KMS-11 (cell line): ENCODE results near the gene NFATC2.

Experiments
- H2AFZ ChIP-seq: fragments of 200-600 bp; sonication (generic); 2 replicates; pipeline ENCODE4 v1.6.1; 2016; ENCODE audit warnings: antibody characterized with exemption, mixed run types, low read depth
- H3K27ac ChIP-seq: fragments of 200-600 bp; sonication (generic); 2 replicates; pipeline ENCODE4 v1.6.1; 2016; ENCODE audit warnings: mild to moderate bottlenecking, mixed run types
- H3K27me3 ChIP-seq: fragments of 200-600 bp; sonication (generic); 2 replicates; pipeline ENCODE4 v1.6.1; 2017; ENCODE audit warnings: mild to moderate bottlenecking, low read depth, mixed run types, moderate library complexity; ENCODE audit not compliant: insufficient read depth
- H3K36me3 ChIP-seq: fragments of 200-600 bp; sonication (generic); 2 replicates; pipeline ENCODE4 v1.6.1; 2017; ENCODE audit warnings: mild to moderate bottlenecking, mixed run types; ENCODE audit not compliant: insufficient read depth
- H3K4me1 ChIP-seq: fragments of 200-600 bp; sonication (generic); 2 replicates; pipeline ENCODE4 v1.6.1; 2016; ENCODE audit warnings: mild to moderate bottlenecking, low read depth, mixed run types; ENCODE audit not compliant: poor library complexity, severe bottlenecking
- H3K4me2 ChIP-seq: fragments of 200-600 bp; sonication (generic); 2 replicates; pipeline ENCODE4 v1.7.0; 2016; ENCODE audit warnings: mild to moderate bottlenecking, mixed run types
- H3K4me3 ChIP-seq: fragments of 200-600 bp; sonication (generic); IDR thresholded peaks from 2 replicates; pipeline ENCODE4 v1.6.1; 2017; ENCODE audit warnings: low read depth, low read length, mixed read lengths; ENCODE audit not compliant: insufficient read depth
- H3K79me2 ChIP-seq: fragments of 200-600 bp; sonication (generic); 2 replicates; pipeline ENCODE4 v1.6.1; 2016; ENCODE audit warnings: low read depth, mixed run types; ENCODE audit not compliant: insufficient read depth
- H3K9ac ChIP-seq: fragments of 200-600 bp; sonication (generic); 2 replicates; pipeline ENCODE4 v1.6.1; 2016; ENCODE audit warnings: mild to moderate bottlenecking, mixed run types
- H4K20me1 ChIP-seq: fragments of 200-600 bp; sonication (generic); 2 replicates; pipeline ENCODE4 v1.6.1; 2016; ENCODE audit warnings: mild to moderate bottlenecking, mixed run types; ENCODE audit not compliant: insufficient read depth
- TF ChIP-seq, protein P1 (sequence below): fragments of 200-600 bp; sonication (generic); conservative IDR thresholded peaks from 2 replicates; pipeline ENCODE4 v1.6.1; 2017; ENCODE audit warnings: low read depth, mild to moderate bottlenecking, antibody characterized with exemption, low read length, moderate library complexity, mixed read lengths

NFATC2 gene

DNA sequence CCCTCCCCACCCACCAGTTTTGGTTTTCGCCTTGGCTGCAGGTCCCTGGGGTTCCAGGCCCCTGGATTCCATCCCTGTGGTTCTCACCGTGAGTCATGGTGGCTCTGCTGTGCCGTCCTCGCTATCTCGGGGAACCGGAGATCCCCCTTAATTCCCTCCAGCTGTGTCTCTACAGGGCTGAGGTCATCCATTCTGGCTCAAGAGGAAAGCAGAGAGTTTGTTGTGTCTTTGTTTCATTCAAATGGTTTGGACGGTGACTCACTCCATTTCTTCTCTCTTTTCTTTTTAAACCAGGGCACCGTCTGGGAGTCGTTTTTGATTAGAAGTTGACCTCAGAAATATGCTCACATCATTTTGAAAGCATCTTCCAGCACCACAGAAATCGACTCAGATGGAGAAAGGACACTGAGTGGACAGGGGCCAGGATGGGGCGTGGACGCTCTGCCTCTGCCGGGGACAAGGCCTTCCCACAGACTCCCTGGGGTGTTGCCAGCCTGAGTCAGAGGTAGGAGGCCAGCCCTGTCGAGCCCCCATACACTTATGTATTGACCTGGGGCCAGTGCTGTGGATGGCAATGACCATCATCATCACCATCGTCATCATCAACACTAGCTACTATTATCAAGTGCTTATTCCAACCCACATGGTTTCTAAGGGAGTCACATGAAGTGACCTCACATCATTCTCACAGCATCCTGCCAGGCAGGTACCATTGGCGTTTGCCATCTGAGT lies 176.2 kb downstream of the NFATC2 start:
- Histone ChIP-seq H2AFZ (no peak overlapping the region), H3K27me3 (no peaks in the 10 kb centered on the region), H3K79me2 (no peaks in the 10 kb centered on the region), H3K36me3 (no peaks in the 10 kb centered on the region), H3K4me1 (peaks cover 8% of the 10 kb centered on the region), H4K20me1 (no peaks in the 10 kb centered on the region), H3K4me3 (no peak overlapping the region), H3K27ac (no peak overlapping the region), H3K9ac (no peak overlapping the region), H3K4me2 (no peak overlapping the region)
- TF ChIP-seq, protein P1, sequence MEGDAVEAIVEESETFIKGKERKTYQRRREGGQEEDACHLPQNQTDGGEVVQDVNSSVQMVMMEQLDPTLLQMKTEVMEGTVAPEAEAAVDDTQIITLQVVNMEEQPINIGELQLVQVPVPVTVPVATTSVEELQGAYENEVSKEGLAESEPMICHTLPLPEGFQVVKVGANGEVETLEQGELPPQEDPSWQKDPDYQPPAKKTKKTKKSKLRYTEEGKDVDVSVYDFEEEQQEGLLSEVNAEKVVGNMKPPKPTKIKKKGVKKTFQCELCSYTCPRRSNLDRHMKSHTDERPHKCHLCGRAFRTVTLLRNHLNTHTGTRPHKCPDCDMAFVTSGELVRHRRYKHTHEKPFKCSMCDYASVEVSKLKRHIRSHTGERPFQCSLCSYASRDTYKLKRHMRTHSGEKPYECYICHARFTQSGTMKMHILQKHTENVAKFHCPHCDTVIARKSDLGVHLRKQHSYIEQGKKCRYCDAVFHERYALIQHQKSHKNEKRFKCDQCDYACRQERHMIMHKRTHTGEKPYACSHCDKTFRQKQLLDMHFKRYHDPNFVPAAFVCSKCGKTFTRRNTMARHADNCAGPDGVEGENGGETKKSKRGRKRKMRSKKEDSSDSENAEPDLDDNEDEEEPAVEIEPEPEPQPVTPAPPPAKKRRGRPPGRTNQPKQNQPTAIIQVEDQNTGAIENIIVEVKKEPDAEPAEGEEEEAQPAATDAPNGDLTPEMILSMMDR: no peak

DNA sequence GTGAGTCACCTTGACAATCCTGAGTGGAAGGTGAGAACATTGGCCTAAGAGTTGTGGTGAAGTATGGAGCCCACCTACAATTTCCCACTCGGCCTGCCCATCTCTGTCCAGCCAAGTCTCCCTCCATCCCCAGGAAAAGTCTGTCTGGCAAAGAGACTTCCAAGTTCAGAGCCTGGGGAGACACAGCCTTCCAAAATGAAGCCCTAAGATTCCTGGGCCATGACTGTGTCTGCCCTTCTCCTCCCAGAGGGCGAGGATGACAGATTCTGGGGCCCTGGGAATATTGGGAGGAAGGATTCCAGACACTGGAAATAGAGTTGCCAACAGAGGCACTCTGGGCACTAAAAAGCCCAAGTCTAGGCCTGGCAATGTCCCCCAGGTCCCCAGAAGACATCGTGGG lies 176.8 kb downstream of the NFATC2 start:
- TF ChIP-seq, protein P1: no peak
- Histone ChIP-seq H3K4me2 (no peak overlapping the region), H3K27me3 (no peaks in the 10 kb centered on the region), H3K4me1 (peaks cover 8% of the 10 kb centered on the region), H2AFZ (no peak overlapping the region), H3K4me3 (no peak overlapping the region), H3K79me2 (no peaks in the 10 kb centered on the region), H3K9ac (no peak overlapping the region), H3K36me3 (no peaks in the 10 kb centered on the region), H3K27ac (no peak overlapping the region), H4K20me1 (no peaks in the 10 kb centered on the region)

DNA sequence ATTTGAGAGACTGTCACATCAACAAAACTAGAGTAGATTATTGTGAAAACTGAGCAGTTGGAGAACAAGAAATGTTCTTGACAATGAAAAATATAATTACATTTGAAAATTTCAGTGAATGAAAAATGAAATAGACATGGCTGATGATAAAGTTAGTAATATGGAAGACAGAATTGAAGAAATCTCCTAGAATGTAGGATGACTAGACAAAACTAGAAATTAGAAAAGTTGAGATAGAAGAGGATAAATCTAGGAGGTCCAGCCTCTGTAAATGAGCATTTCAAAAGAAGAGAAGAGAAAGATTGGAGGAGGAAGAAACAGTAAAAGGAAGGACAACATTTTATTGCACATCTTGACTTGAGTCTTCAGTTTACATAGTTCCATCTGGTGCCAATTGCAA lies 178.7 kb downstream of the NFATC2 start:
- H3K36me3 ChIP-seq: no peaks in the 10 kb centered on the region
- H3K79me2 ChIP-seq: no peaks in the 10 kb centered on the region
- no peak overlapping the region for H3K27ac ChIP-seq
- H3K4me3 ChIP-seq: no peak overlapping the region
- no peaks in the 10 kb centered on the region for H4K20me1 ChIP-seq
- H3K4me2 ChIP-seq: no peak overlapping the region
- no peak overlapping the region for H3K9ac ChIP-seq
- H3K27me3 ChIP-seq: no peaks in the 10 kb centered on the region
- peaks cover 8% of the 10 kb centered on the region for H3K4me1 ChIP-seq
- TF ChIP-seq, protein P1: no peak
- no peak overlapping the region for H2AFZ ChIP-seq

DNA sequence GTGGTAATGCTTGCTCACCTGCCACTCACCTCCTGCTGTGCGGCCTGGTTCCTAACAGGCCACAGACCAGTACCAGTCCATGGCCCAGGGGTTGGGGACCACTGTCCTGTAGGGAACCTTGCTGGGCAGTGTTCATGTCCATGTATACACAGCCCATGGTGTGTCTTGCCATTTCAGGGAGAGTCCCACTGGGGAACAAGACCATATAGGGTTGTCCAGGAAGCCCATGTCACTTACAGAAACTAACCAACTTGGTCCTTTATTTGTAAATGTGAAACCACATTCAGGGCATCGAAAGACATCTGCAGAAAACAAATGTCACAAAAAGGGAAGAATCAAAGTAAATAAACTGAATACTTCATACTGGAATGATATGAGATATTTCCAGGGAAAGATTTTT lies 179.1 kb downstream of the NFATC2 start:
- Histone ChIP-seq H3K9ac (no peak overlapping the region), H3K27ac (no peak overlapping the region), H2AFZ (no peak overlapping the region), H3K4me2 (no peak overlapping the region), H3K36me3 (no peaks in the 10 kb centered on the region), H3K4me3 (no peak overlapping the region), H3K27me3 (no peaks in the 10 kb centered on the region), H3K4me1 (peaks cover 8% of the 10 kb centered on the region), H3K79me2 (no peaks in the 10 kb centered on the region), H4K20me1 (no peaks in the 10 kb centered on the region)
- TF ChIP-seq, protein P1: no peak
